H9 (cell line): ENCODE results near the gene ASCC3. TPM values are rescaled to one million over a fixed set of nuclear protein-coding genes. Genes with fewer than 3 reads are reported as not detected.

Experiments
- DNase-seq: peaks from one replicate; pipeline ENCODE4 v3.0.0-alpha.2; 2017
- H2AFZ ChIP-seq: one replicate; pipeline ENCODE4 v1.6.1; 2013; ENCODE audit warnings: mild to moderate bottlenecking, low read length, control low read depth, moderate library complexity
- H2AK5ac ChIP-seq: 2 replicates; pipeline ENCODE4 v1.6.1; 2013; ENCODE audit warnings: low read length, control low read depth, mixed read lengths; ENCODE audit not compliant: insufficient read length
- H2BK120ac ChIP-seq: one replicate; pipeline ENCODE4 v1.6.1; 2013; ENCODE audit warnings: low read depth, mild to moderate bottlenecking, low read length, control low read depth, inconsistent platforms; ENCODE audit not compliant: poor library complexity, severe bottlenecking
- H2BK12ac ChIP-seq: 2 replicates; pipeline ENCODE4 v1.6.1; 2013; ENCODE audit warnings: low read length, control low read depth, mixed read lengths, low read depth; ENCODE audit not compliant: insufficient read length
- H2BK15ac ChIP-seq: 2 replicates; pipeline ENCODE4 v1.6.1; 2013; ENCODE audit warnings: low read depth, low read length, control low read depth
- H2BK20ac ChIP-seq: one replicate; pipeline ENCODE4 v1.6.1; 2013; ENCODE audit warnings: low read depth, mild to moderate bottlenecking, low read length, control low read depth, inconsistent platforms; ENCODE audit not compliant: poor library complexity, severe bottlenecking
- H2BK5ac ChIP-seq: 2 replicates; pipeline ENCODE4 v1.6.1; 2013; ENCODE audit warnings: low read length, control low read depth, mixed read lengths; ENCODE audit not compliant: insufficient read length
- H3K14ac ChIP-seq: 2 replicates; pipeline ENCODE4 v1.6.1; 2013; ENCODE audit warnings: low read length, control low read depth; ENCODE audit not compliant: insufficient read depth
- H3K18ac ChIP-seq: 2 replicates; pipeline ENCODE4 v1.6.1; 2013; ENCODE audit warnings: low read depth, mild to moderate bottlenecking, mixed read lengths, low read length, control low read depth; ENCODE audit not compliant: insufficient read length
- H3K23ac ChIP-seq: 2 replicates; pipeline ENCODE4 v1.6.1; 2013; ENCODE audit warnings: low read length, control low read depth, mixed read lengths, low read depth; ENCODE audit not compliant: insufficient read length
- H3K23me2 ChIP-seq: 2 replicates; pipeline ENCODE4 v1.6.1; 2013; ENCODE audit warnings: low read depth, mild to moderate bottlenecking, mixed read lengths, low read length, control low read depth; ENCODE audit not compliant: insufficient read length, poor library complexity, severe bottlenecking
- H3K27ac ChIP-seq: 2 replicates; pipeline ENCODE4 v1.5.1; 2013; ENCODE audit warnings: low read length, control low read depth, mixed read lengths, low read depth; ENCODE audit not compliant: insufficient read length
- H3K27me3 ChIP-seq: 2 replicates; pipeline ENCODE4 v1.6.1; 2013; ENCODE audit warnings: low read length, control low read depth, inconsistent platforms; ENCODE audit not compliant: insufficient read depth
- H3K4ac ChIP-seq: 2 replicates; pipeline ENCODE4 v1.6.1; 2013; ENCODE audit warnings: low read depth, mild to moderate bottlenecking, control low read depth, inconsistent platforms, low read length, moderate library complexity
- H3K4me1 ChIP-seq: 2 replicates; pipeline ENCODE4 v1.6.1; 2013; ENCODE audit warnings: low read length, control low read depth, inconsistent platforms; ENCODE audit not compliant: insufficient read depth
- H3K4me2 ChIP-seq: 2 replicates; pipeline ENCODE4 v1.6.1; 2013; ENCODE audit warnings: low read length, control low read depth, mixed read lengths; ENCODE audit not compliant: insufficient read length, insufficient read depth
- H3K56ac ChIP-seq: 2 replicates; pipeline ENCODE4 v1.6.1; 2013; ENCODE audit warnings: low read depth, mild to moderate bottlenecking, mixed read lengths, low read length, control low read depth; ENCODE audit not compliant: insufficient read length
- H3K79me1 ChIP-seq: 2 replicates; pipeline ENCODE4 v1.6.1; 2013; ENCODE audit warnings: low read depth, mild to moderate bottlenecking, moderate library complexity, low read length, control low read depth, inconsistent platforms; ENCODE audit not compliant: insufficient read depth, poor library complexity, severe bottlenecking
- H3K79me2 ChIP-seq: 2 replicates; pipeline ENCODE4 v1.6.1; 2013; ENCODE audit warnings: low read length, control low read depth, inconsistent platforms; ENCODE audit not compliant: insufficient read depth
- H3K9ac ChIP-seq: 2 replicates; pipeline ENCODE4 v1.6.1; 2013; ENCODE audit warnings: low read length, control low read depth, mixed read lengths; ENCODE audit not compliant: insufficient read length; ENCODE audit errors: extremely low read depth
- H3K9me3 ChIP-seq: one replicate; pipeline ENCODE4 v1.6.1; 2013; ENCODE audit warnings: low read depth, low read length, inconsistent platforms; ENCODE audit not compliant: control insufficient read depth
- H3T11ph ChIP-seq: one replicate; pipeline ENCODE4 v1.6.1; 2013; ENCODE audit warnings: mild to moderate bottlenecking, low read length, control low read depth, inconsistent platforms
- H4K20me1 ChIP-seq: one replicate; pipeline ENCODE4 v1.6.1; 2013; ENCODE audit not compliant: control insufficient read depth, insufficient read length, insufficient read depth
- H4K5ac ChIP-seq: 2 replicates; pipeline ENCODE4 v1.6.1; 2013; ENCODE audit warnings: low read depth, mild to moderate bottlenecking, mixed read lengths, low read length, control low read depth; ENCODE audit not compliant: insufficient read length
- H4K8ac ChIP-seq: replicated peaks from 2 replicates; pipeline ENCODE4 v1.6.1; 2013; ENCODE audit warnings: low read length, control low read depth, mixed read lengths, low read depth; ENCODE audit not compliant: insufficient read length
- H4K91ac ChIP-seq: 2 replicates; pipeline ENCODE4 v1.6.1; 2013; ENCODE audit warnings: low read depth, mild to moderate bottlenecking, moderate library complexity, mixed read lengths, low read length, control low read depth; ENCODE audit not compliant: insufficient read length
- H3K27ac Mint-ChIP-seq, 3 experiments: 2 replicates in 2 of 3; 3 replicates in 1 of 3; pipeline ENCODE4 v1.8.0; 2020 to 2021; ENCODE audit warnings: mixed read lengths in 3 of 3, mild to moderate bottlenecking in 1 of 3, moderate library complexity in 1 of 3
- H3K27me3 Mint-ChIP-seq: 2 replicates; pipeline ENCODE4 v1.8.0; 2021; ENCODE audit warnings: low read depth, mild to moderate bottlenecking, moderate library complexity, mixed read lengths
- H3K36me3 Mint-ChIP-seq, 3 experiments: 2 replicates in 2 of 3; 3 replicates in 1 of 3; pipeline ENCODE4 v1.8.0; 2020 to 2021; ENCODE audit warnings: low read depth in 3 of 3, mixed read lengths in 3 of 3; ENCODE audit not compliant: insufficient read depth in 1 of 3
- H3K4me1 Mint-ChIP-seq, 2 experiments: 2 replicates each; pipeline ENCODE4 v1.8.0; 2020; ENCODE audit warnings: mixed read lengths in 2 of 2
- H3K4me3 Mint-ChIP-seq, 2 experiments: 2 replicates in 1 of 2; 3 replicates in 1 of 2; pipeline ENCODE4 v1.8.0; 2020 to 2021; ENCODE audit warnings: mild to moderate bottlenecking in 2 of 2, mixed read lengths in 2 of 2, moderate library complexity in 1 of 2
- H3K9me3 Mint-ChIP-seq, 2 experiments: 2 replicates in 1 of 2; 3 replicates in 1 of 2; pipeline ENCODE4 v1.8.0; 2020; ENCODE audit warnings: mild to moderate bottlenecking in 2 of 2, mixed read lengths in 2 of 2, moderate library complexity in 1 of 2
- CTCF ChIP-seq: fragments of 200-600 bp; sonication (generic); conservative IDR thresholded peaks from 3 replicates; pipeline ENCODE4 v1.8.0; 2021; ENCODE audit warnings: antibody characterized with exemption, mild to moderate bottlenecking
- WGBS: extraction: QIAGEN DNeasy Blood & Tissue Kit; methylation state at CpG from one replicate; pipeline ENCODE4 v1.1.7; 2013; ENCODE audit warnings: missing lambda C conversion rate, low lambda C conversion rate, mixed read lengths; ENCODE audit not compliant: insufficient read length; ENCODE audit errors: extremely low coverage; 5-methylcytosine and 5-hydroxymethylcytosine counted together
- total RNA-seq: library from RNA; stranded (reverse); gene quantifications from 2 replicates; pipeline ENCODE4 v1.2.1, GENCODE V29; 2021

ASCC3 gene
- total RNA-seq, 1 experiment from 2014 or later = 63.8 TPM

- Histone ChIP-seq H3K79me2 (no peaks in the 10 kb centered on the region), H3K4ac (no peak overlapping the region), H4K20me1 (no peaks in the 10 kb centered on the region), H4K8ac (no peak overlapping the region), H3K27me3 (no peaks in the 10 kb centered on the region), H3K23me2 (no peaks in the 10 kb centered on the region), H3K18ac (no peak overlapping the region), H2BK20ac (no peak overlapping the region), H4K91ac (no peak overlapping the region), H3T11ph (no peak overlapping the region), H3K9me3 (no peaks in the 10 kb centered on the region), H4K5ac (no peak overlapping the region), H2BK120ac (no peak overlapping the region), H2BK12ac (no peak overlapping the region), H3K27ac (no peak overlapping the region), H3K4me2 (no peak overlapping the region), H3K56ac (no peak overlapping the region), H3K9ac (no peak overlapping the region), H2AFZ (no peak overlapping the region), H2BK5ac (no peak overlapping the region), H3K79me1 (no peaks in the 10 kb centered on the region), H3K23ac (no peak overlapping the region), H3K14ac (no peak overlapping the region), H3K4me1 (no peaks in the 10 kb centered on the region), H2AK5ac (no peak overlapping the region), H2BK15ac (no peak overlapping the region)
- Mint-ChIP-seq H3K9me3 (no peaks in the 10 kb centered on the region), H3K36me3 (peaks cover 0 to 7% (median 0%) of the 10 kb centered on the region in 3 experiments; a peak in 2 of 7 replicates), H3K27ac (no peak overlapping the region), H3K4me1 (no peaks in the 10 kb centered on the region; a peak in 1 of 4 replicates), H3K4me3 (no peak overlapping the region), H3K27me3 (no peaks in the 10 kb centered on the region)
- no peak for DNase-seq
- TF ChIP-seq CTCF = no peak
- WGBS = no CpG with 5 or more reads among the region's 4 CpGs
Measured at GRCh38 chr6:100614386-100614785, 266.7 kb downstream of the ASCC3 start.
